GM12878 (cell line): ENCODE results near the gene CACNA2D4. TPM values are rescaled to one million over a fixed set of nuclear protein-coding genes. Genes with fewer than 3 reads are reported as not detected.
A peak's percentile ranks its signal among the peaks of the same experiment; 100 is the strongest.

Experiments used
- ATAC-seq: fragments of 200-7000 bp; cut with Tn5 transposase; 3 replicates; pipeline ENCODE4 v1.9.1; 2020; ENCODE audit warnings: mild to moderate bottlenecking, moderate library complexity
- BruUV-seq: library from RNA; stranded (reverse); fragments of 400-500 nt; replicated peaks from 2 replicates; lab custom pipeline; 2021; lab: Mats Ljungman, UMichigan
- CTCF ChIA-PET: fragments of 300-600 bp; sonication (Branson Sonifier 250); formaldehyde crosslinking; extraction: SDS; loops from one replicate; lab custom pipeline; 2021; ENCODE audit warnings: inconsistent platforms; lab: Yijun Ruan, JAX
- POLR2A ChIA-PET: fragments of 350-600 bp; formaldehyde crosslinking; extraction: SDS; loops from one replicate; lab custom pipeline; 2021; ENCODE audit warnings: inconsistent platforms; lab: Charles Lee
- RAD21 ChIA-PET: fragments of 300-600 bp; sonication (Branson Sonifier 250); formaldehyde crosslinking; loops from one replicate; lab custom pipeline; 2023; ENCODE audit warnings: antibody characterized with exemption; ENCODE audit not compliant: unreplicated experiment; lab: Charles Lee
- SMC1A ChIA-PET: fragments of 300-600 bp; sonication (Branson Sonifier 250); formaldehyde crosslinking; loops from one replicate; lab custom pipeline; 2023; ENCODE audit not compliant: unreplicated experiment, uncharacterized antibody; lab: Charles Lee
- DNase-seq: peaks from one replicate; pipeline ENCODE4 v3.0.0-alpha.2; 2011; ENCODE audit warnings: low read depth, low spot score
- FAIRE-seq: peaks from 3 replicates; lab custom pipeline; 2011; peaks lifted over from hg19 to GRCh38; lab: Jason Lieb, UNC
- H2AFZ ChIP-seq: 2 replicates; pipeline ENCODE4 v1.6.0; 2011; ENCODE audit warnings: low read depth, low read length, control low read depth; ENCODE audit not compliant: control insufficient read depth
- H3K27ac ChIP-seq: 2 replicates; pipeline ENCODE4 v1.5.1; 2011; ENCODE audit warnings: control low read depth; ENCODE audit not compliant: control insufficient read depth, insufficient read depth
- H3K27me3 ChIP-seq, 2 experiments: replicated peaks in 1 of 2; 2 replicates each; pipeline versions ENCODE4 v1.6.0 to v1.6.1; 2011; ENCODE audit warnings: low read length in 1 of 2; ENCODE audit not compliant: control insufficient read depth in 2 of 2, insufficient read depth in 2 of 2
- H3K36me3 ChIP-seq, 2 experiments: 2 replicates each; pipeline ENCODE4 v1.5.1; 2011; ENCODE audit warnings: low read length in 1 of 2; ENCODE audit not compliant: control insufficient read depth in 2 of 2, insufficient read depth in 2 of 2
- H3K4me1 ChIP-seq: 2 replicates; pipeline ENCODE4 v1.6.1; 2011; ENCODE audit warnings: mild to moderate bottlenecking, low read length, moderate library complexity, mixed read lengths; ENCODE audit not compliant: control insufficient read depth, insufficient read depth
- H3K4me2 ChIP-seq: 2 replicates; pipeline ENCODE4 v1.6.0; 2011; ENCODE audit warnings: control low read depth; ENCODE audit not compliant: control insufficient read depth, insufficient read depth
- H3K4me3 ChIP-seq: fragments of 200-600 bp; sonication (generic); 2 replicates; pipeline ENCODE4 v1.5.1; 2016
- H3K79me2 ChIP-seq: 2 replicates; pipeline ENCODE4 v1.6.0; 2011; ENCODE audit warnings: low read length; ENCODE audit not compliant: control insufficient read depth, insufficient read depth
- H3K9ac ChIP-seq: 2 replicates; pipeline ENCODE4 v1.8.0; 2011; ENCODE audit warnings: low read length, control low read depth, mixed read lengths; ENCODE audit not compliant: control insufficient read depth, insufficient read depth
- H3K9me3 ChIP-seq: replicated peaks from 3 replicates; pipeline ENCODE4 v1.5.1; 2011; ENCODE audit warnings: mild to moderate bottlenecking, low read length; ENCODE audit not compliant: control insufficient read depth, insufficient read depth
- H4K20me1 ChIP-seq: 2 replicates; pipeline ENCODE4 v1.6.0; 2011; ENCODE audit not compliant: control insufficient read depth, insufficient read depth
- ASH2L ChIP-seq: fragments of 300-600, 200-600 bp; sonication (generic); IDR thresholded peaks from 2 replicates; pipeline ENCODE4 v1.6.1; 2017; ENCODE audit warnings: low read depth, mild to moderate bottlenecking, borderline replicate concordance
- CTCF ChIP-seq, 3 experiments: IDR thresholded peaks in 2 of 3; conservative IDR thresholded peaks in 1 of 3; 2 replicates each; pipeline ENCODE4 v1.5.1; 2011; ENCODE audit warnings: low read depth in 3 of 3, low read length in 3 of 3, mild to moderate bottlenecking in 3 of 3, control low read depth in 2 of 3, moderate library complexity in 2 of 3, inconsistent platforms in 1 of 3, mixed read lengths in 1 of 3; ENCODE audit not compliant: control insufficient read depth in 2 of 3, insufficient read depth in 1 of 3; ENCODE audit errors: extremely low read depth in 1 of 3
- KAT2A ChIP-seq: conservative IDR thresholded peaks from 2 replicates; pipeline ENCODE4 v1.6.1; 2011; ENCODE audit warnings: low read depth, low read length; ENCODE audit not compliant: control insufficient read depth
- NRF1 ChIP-seq: conservative IDR thresholded peaks from 2 replicates; pipeline ENCODE4 v1.6.1; 2011; ENCODE audit warnings: mild to moderate bottlenecking, low read depth, low read length, improper control_type of control experiment
- POLR2A ChIP-seq: IDR thresholded peaks from 2 replicates; pipeline ENCODE4 v1.6.1; 2011; ENCODE audit warnings: low read depth, mild to moderate bottlenecking, low read length
- RB1 ChIP-seq: fragments of 450-650 bp; formaldehyde crosslinking; IDR thresholded peaks from 2 replicates; pipeline ENCODE4 v1.6.1; 2017; ENCODE audit warnings: mild to moderate bottlenecking, borderline replicate concordance
- SKIL ChIP-seq: fragments of 450-650 bp; IDR thresholded peaks from 2 replicates; pipeline ENCODE4 v1.6.1; 2017; ENCODE audit warnings: mild to moderate bottlenecking, low read depth, inconsistent platforms; ENCODE audit not compliant: poor library complexity, severe bottlenecking
- SMAD1 ChIP-seq: fragments of 450-650 bp; IDR thresholded peaks from 2 replicates; pipeline ENCODE4 v1.6.1; 2018; ENCODE audit warnings: mild to moderate bottlenecking, low read depth; ENCODE audit not compliant: partially characterized antibody
- STAT1 ChIP-seq: fragments of 450-650 bp; conservative IDR thresholded peaks from 2 replicates; pipeline ENCODE4 v1.6.1; 2014; ENCODE audit warnings: antibody characterized with exemption, mild to moderate bottlenecking
- ZBTB33 ChIP-seq: fragments of 450-650 bp; IDR thresholded peaks from 2 replicates; pipeline ENCODE4 v1.6.1; 2017; ENCODE audit warnings: mild to moderate bottlenecking
- ZNF217 ChIP-seq: fragments of 450-650 bp; IDR thresholded peaks from 2 replicates; pipeline ENCODE4 v1.6.1; 2017; ENCODE audit warnings: antibody characterized with exemption, mild to moderate bottlenecking
- ZNF274 ChIP-seq: IDR thresholded peaks from one replicate; pipeline ENCODE4 v1.8.0; 2011; ENCODE audit not compliant: insufficient read length, insufficient read depth
- ZNF622 ChIP-seq: fragments of 450-650 bp; IDR thresholded peaks from 2 replicates; pipeline ENCODE4 v1.6.1; 2017; ENCODE audit warnings: mild to moderate bottlenecking, inconsistent platforms
- ZNF687 ChIP-seq: fragments of 450-650 bp; IDR thresholded peaks from 2 replicates; pipeline ENCODE4 v1.6.1; 2017; ENCODE audit warnings: mild to moderate bottlenecking, moderate library complexity
- ZZZ3 ChIP-seq: IDR thresholded peaks from 2 replicates; pipeline ENCODE4 v1.6.1; 2011; ENCODE audit warnings: low read depth; ENCODE audit not compliant: control insufficient read depth, insufficient read length
- WGBS: methylation state at CpG from one replicate; pipeline ENCODE4 v1.1.6; 2016; ENCODE audit warnings: low lambda C conversion rate; ENCODE audit not compliant: insufficient replicate concordance, insufficient coverage; ENCODE audit errors: missing lambda C conversion rate; 5-methylcytosine and 5-hydroxymethylcytosine counted together
- in situ Hi-C: fragments of 300-500 bp; cut with MboI; formaldehyde crosslinking; loops from 9 replicates; pipeline ENCODE4 v1.14.3; 2018; ENCODE audit warnings: mixed read lengths
- intact Hi-C: fragments of 100-400 bp; cut with micrococcal nuclease; formaldehyde crosslinking; loops from one replicate; pipeline ENCODE4 v1.14.2; 2022; ENCODE audit not compliant: unreplicated experiment
- polyA plus RNA-seq, 11 experiments: library from polyadenylated mRNA; depleted of rRNA in 4 of 11; unstranded in 6 of 11; stranded (reverse) in 5 of 11; fragments of >200 nt; fragmentation: Nextera tagmentation in 4 of 11; fragmentation: Illumina TruSeq in 1 of 11; extraction: Ambion mirVana in 4 of 11; extraction: Trizol in 1 of 11; gene quantifications; 1 replicate in 1 of 11; 2 replicates in 10 of 11; pipeline versions ENCODE4 v1.2.1 to v1.2.3, GENCODE V29; 2011 to 2016; ENCODE audit warnings: inconsistent platforms in 2 of 11, missing spikeins in 2 of 11, low read depth in 1 of 11
- total RNA-seq, 4 experiments: library from RNA; depleted of rRNA in 3 of 4; stranded (reverse); fragments of >200 nt in 3 of 4; fragmentation: Illumina TruSeq in 1 of 4; extraction: Trizol in 1 of 4; gene quantifications; 2 replicates each; pipeline versions ENCODE4 v1.2.1 to v1.2.3, GENCODE V29; 2013 to 2021

Gene CACNA2D4
- total and polyA plus RNA-seq, 10 of the 15 experiments (the other 5 are each of a cell fraction or from before 2014, with no cell fraction given), result 0.03 to 1.0 (median 0.65) TPM

GRCh38 chr12:1778911-1779310 is 139.5 kb downstream of the CACNA2D4 start:
- Histone ChIP-seq H3K9me3 (no peaks in the 10 kb centered on the region), H3K9ac (no peak overlapping the region), H3K4me2 (no peak overlapping the region), H2AFZ (no peak overlapping the region), H3K27ac (no peak overlapping the region), H3K27me3 (no peaks in the 10 kb centered on the region), H3K36me3 (peaks cover 2 to 19% of the 10 kb centered on the region in 2 experiments; a peak in 3 of 4 replicates), H3K4me1 (no peaks in the 10 kb centered on the region), H3K4me3 (no peak overlapping the region), H3K79me2 (no peaks in the 10 kb centered on the region; the same call in 1 of the 2 replicates), H4K20me1 (no peaks in the 10 kb centered on the region; the same call in 1 of the 2 replicates)
- in situ Hi-C loops, result no loop called here
- ChIA-PET SMC1A (interaction anchor here (1.6 kb wide), 1 partner anchor 12 kb away, joined by 7 read pairs; no protein-coding TSS in a partner anchor), RAD21 (interaction anchor here (1.1 kb wide), 1 partner anchor 12 kb away, joined by 5 read pairs; no protein-coding TSS in a partner anchor), CTCF (interaction anchor here (0.6 to 1.2 kb wide), 3 partner anchors 12 to 126 kb away, joined by 3 to 4 read pairs (median 4); no protein-coding TSS in a partner anchor), POLR2A (no interaction called here)
- DNase-seq, result no peak
- FAIRE-seq, result no peak
- TSS peak; percentile 43 for BruUV-seq
- intact Hi-C loops, result no loop called here
- no peak for ATAC-seq
- WGBS, result 95% methylated on average over 4 of the region's 4 CpGs
- TF ChIP-seq POLR2A (no peak), SMAD1 (no peak), SKIL (no peak), ZZZ3 (no peak), ZNF687 (no peak), CTCF (IDR thresholded peaks at IDR 0.05 in 2 of 3, conservative IDR thresholded peaks at IDR 0.05 in 1 of 3; ENCODE audit: control insufficient read depth in 2 of 3, extremely low read depth in 1 of 3, insufficient read depth in 1 of 3, low read depth in 3 of 3, low read length in 3 of 3) (no peak), NRF1 (no peak), ZNF622 (no peak), STAT1 (no peak), KAT2A (no peak), RB1 (no peak), ZNF274 (no peak), ASH2L (no peak), ZBTB33 (no peak), ZNF217 (no peak)
